Caki2 (cell line): Measurements from ENCODE around the gene SMCO3. TPM values are rescaled to one million over a fixed set of nuclear protein-coding genes. Genes with fewer than 3 reads are reported as not detected.

Experiments
- DNase-seq: peaks from one replicate; pipeline ENCODE4 v3.0.0-alpha.2; 2015; ENCODE audit warnings: low read depth
- in situ Hi-C: cut with HindIII; loops from 2 replicates; pipeline ENCODE4 v1.10.0; 2016; ENCODE audit warnings: low sequenced_read_pairs, low pct_unique_long_range_greater_than_20kb, mixed read lengths
- total RNA-seq: library from RNA; depleted of rRNA; stranded (reverse); fragments of >200 nt; shearing (Covaris generic); gene quantifications from 2 replicates; pipeline ENCODE4 v1.2.3, GENCODE V29; 2014; ENCODE audit warnings: low replicate concordance

Gene SMCO3
- total RNA-seq, 1 experiment from 2014 or later, result not detected

- in situ Hi-C loops, result no loop called here
- DNase-seq, result no peak
Measured at GRCh38 chr12:14781563-14781962, 32.4 kb downstream of the SMCO3 start.

GRCh38 chr12:14780859-14781258, 33.1 kb downstream of the SMCO3 start:
- DNase-seq, result no peak
- in situ Hi-C loops, result no loop called here

- in situ Hi-C loops, result no loop called here
- no peak for DNase-seq
Measured at GRCh38 chr12:14779834-14780233, 34.1 kb downstream of the SMCO3 start.

- in situ Hi-C loops, result no loop called here
- no peak for DNase-seq
Measured at GRCh38 chr12:14777271-14777670, 36.7 kb downstream of the SMCO3 start.

GRCh38 chr12:14776236-14776961, 37.6 kb downstream of the SMCO3 start:
- in situ Hi-C loops, result no loop called here
- no peak for DNase-seq

GRCh38 chr12:14775636-14775980, 38.4 kb downstream of the SMCO3 start:
- DNase-seq, result no peak
- in situ Hi-C loops, result no loop called here

- in situ Hi-C loops, result no loop called here
- DNase-seq, result peak; percentile 54
Measured at GRCh38 chr12:14774906-14775635, 38.9 kb downstream of the SMCO3 start.

- peak; percentile 97 for DNase-seq
- in situ Hi-C loops, result no loop called here
Measured at GRCh38 chr12:14774074-14774905, 39.7 kb downstream of the SMCO3 start.

- no peak for DNase-seq
- in situ Hi-C loops, result no loop called here
Measured at GRCh38 chr12:14773685-14774073, 40.3 kb downstream of the SMCO3 start.

GRCh38 chr12:14772946-14773345, 41.0 kb downstream of the SMCO3 start:
- in situ Hi-C loops, result no loop called here

GRCh38 chr12:14771651-14772137, 42.3 kb downstream of the SMCO3 start:
- in situ Hi-C loops, result no loop called here
- DNase-seq, result peak; percentile 33

More at GRCh38 chr12:14772946-14773345, 41.0 kb downstream of the SMCO3 start:
- DNase-seq, result no peak

GRCh38 chr12:14770496-14771461, 43.2 kb downstream of the SMCO3 start:
- DNase-seq, result peak; percentile 98
- in situ Hi-C loops, result no loop called here

- DNase-seq, result peak; percentile 93
- in situ Hi-C loops, result no loop called here
Measured at GRCh38 chr12:14769969-14770495, 44.0 kb downstream of the SMCO3 start.

- in situ Hi-C loops, result no loop called here
- DNase-seq, result no peak
Measured at GRCh38 chr12:14769466-14769968, 44.5 kb downstream of the SMCO3 start.

- in situ Hi-C loops, result no loop called here
- peak; percentile 47 for DNase-seq
Measured at GRCh38 chr12:14768823-14769405, 45.1 kb downstream of the SMCO3 start.

- DNase-seq, result no peak
- in situ Hi-C loops, result no loop called here
Measured at GRCh38 chr12:14767617-14768016, 46.4 kb downstream of the SMCO3 start.

- in situ Hi-C loops, result no loop called here
- DNase-seq, result no peak
Measured at GRCh38 chr12:14766649-14767215, 47.2 kb downstream of the SMCO3 start.
